Eye (tissue), 1 donor: ENCODE results near the gene FGF23.
A peak's percentile ranks its signal among the peaks of the same experiment; 100 is the strongest.
"Not testable (repeated sequence)": the region's sequence is repeated elsewhere in the genome, so short reads cannot be mapped to it uniquely, and the experiment has no call there.

Source experiments
- DNase-seq: peaks from one replicate; pipeline ENCODE4 v3.0.0-alpha.2; 2015

FGF23 gene

GRCh38 chr12:4379405-4379804 is at the start of gene FGF23:
Gene FGF23, minus strand, starts transcription at chr12:4379712. Its CDS starts 130 bp downstream, at chr12:4379582.
- DNase-seq, result peak; percentile 73

GRCh38 chr12:4424422-4424821 is 44.9 kb upstream of the FGF23 start:
- no peak for DNase-seq

- DNase-seq, result no peak
Measured at GRCh38 chr12:4423528-4424195, 44.1 kb upstream of the FGF23 start.

- DNase-seq, result no peak
Measured at GRCh38 chr12:4422985-4423384, 43.5 kb upstream of the FGF23 start.

GRCh38 chr12:4421590-4422031 is 42.1 kb upstream of the FGF23 start:
- DNase-seq, result peak; percentile 73

- DNase-seq, result no peak
Measured at GRCh38 chr12:4420138-4420670, 40.7 kb upstream of the FGF23 start.

GRCh38 chr12:4418913-4419312 is 39.4 kb upstream of the FGF23 start:
- no peak for DNase-seq

- DNase-seq, result no peak
Measured at GRCh38 chr12:4417936-4418335, 38.4 kb upstream of the FGF23 start.

GRCh38 chr12:4417455-4417854 is 37.9 kb upstream of the FGF23 start:
- no peak for DNase-seq

- DNase-seq, result no peak
Measured at GRCh38 chr12:4416276-4416675, 36.8 kb upstream of the FGF23 start.

GRCh38 chr12:4412465-4412864 is 33.0 kb upstream of the FGF23 start:
- no peak for DNase-seq

GRCh38 chr12:4412056-4412455 is 32.5 kb upstream of the FGF23 start:
- DNase-seq, result peak; percentile 4

GRCh38 chr12:4407136-4407535 is 27.6 kb upstream of the FGF23 start:
- no peak for DNase-seq

GRCh38 chr12:4404877-4405637 is 25.5 kb upstream of the FGF23 start:
- not testable (repeated sequence) for DNase-seq

- no peak for DNase-seq
Measured at GRCh38 chr12:4402996-4403395, 23.5 kb upstream of the FGF23 start.

GRCh38 chr12:4401117-4401516 is 21.6 kb upstream of the FGF23 start:
- DNase-seq, result no peak

GRCh38 chr12:4395818-4396217 is 16.3 kb upstream of the FGF23 start:
- DNase-seq, result no peak

- DNase-seq, result no peak
Measured at GRCh38 chr12:4393211-4393610, 13.7 kb upstream of the FGF23 start.

GRCh38 chr12:4392223-4392742 is 12.8 kb upstream of the FGF23 start:
- no peak for DNase-seq

GRCh38 chr12:4388662-4389061 is 9.2 kb upstream of the FGF23 start:
- no peak for DNase-seq

- no peak for DNase-seq
Measured at GRCh38 chr12:4388032-4388431, 8.5 kb upstream of the FGF23 start.

- DNase-seq, result no peak
Measured at GRCh38 chr12:4387607-4388006, 8.1 kb upstream of the FGF23 start.

- peak; percentile 24 for DNase-seq
Measured at GRCh38 chr12:4386801-4387200, 7.3 kb upstream of the FGF23 start.

- no peak for DNase-seq
Measured at GRCh38 chr12:4383304-4383865, 3.9 kb upstream of the FGF23 start.
